GM23338 (cell line): ENCODE data around the gene TBC1D9.
"Not testable (repeated sequence)": the region's sequence is repeated elsewhere in the genome, so short reads cannot be mapped to it uniquely, and the experiment has no call there.

Experiments
- EZH2 ChIP-seq: fragments of 200-600 bp; sonication (generic); IDR thresholded peaks from one replicate; pipeline ENCODE4 v1.8.0; 2017; ENCODE audit warnings: antibody characterized with exemption, mild to moderate bottlenecking, low read depth; ENCODE audit not compliant: unreplicated experiment
- EZH2phosphoT487 ChIP-seq: fragments of 200-600 bp; sonication (generic); IDR thresholded peaks from one replicate; pipeline ENCODE4 v1.8.1; 2018; ENCODE audit warnings: antibody characterized with exemption; ENCODE audit not compliant: unreplicated experiment
- JUNB ChIP-seq: IDR thresholded peaks from one replicate; pipeline ENCODE4 v1.6.1; 2016; ENCODE audit warnings: antibody characterized with exemption; ENCODE audit not compliant: unreplicated experiment
- NANOG ChIP-seq: IDR thresholded peaks from 2 replicates; pipeline ENCODE4 v1.6.1; 2016; ENCODE audit warnings: antibody characterized with exemption, borderline replicate concordance
- POLR2AphosphoS5 ChIP-seq: IDR thresholded peaks from 2 replicates; pipeline ENCODE4 v1.6.1; 2016; ENCODE audit warnings: antibody characterized with exemption, low read depth
- TF ChIP-seq, protein P1 (sequence below), 2 experiments: fragments of 200-600 bp in 1 of 2; sonication (generic) in 1 of 2; conservative IDR thresholded peaks; 2 replicates each; pipeline versions ENCODE4 v1.5.1 to v1.6.1; 2016 to 2017; ENCODE audit warnings: antibody characterized with exemption in 2 of 2, low read depth in 2 of 2, mild to moderate bottlenecking in 2 of 2, moderate library complexity in 1 of 2
- TF ChIP-seq, protein P2 (sequence below): IDR thresholded peaks from one replicate; pipeline ENCODE4 v1.6.1; 2018; ENCODE audit warnings: antibody characterized with exemption; ENCODE audit not compliant: unreplicated experiment

DNA sequence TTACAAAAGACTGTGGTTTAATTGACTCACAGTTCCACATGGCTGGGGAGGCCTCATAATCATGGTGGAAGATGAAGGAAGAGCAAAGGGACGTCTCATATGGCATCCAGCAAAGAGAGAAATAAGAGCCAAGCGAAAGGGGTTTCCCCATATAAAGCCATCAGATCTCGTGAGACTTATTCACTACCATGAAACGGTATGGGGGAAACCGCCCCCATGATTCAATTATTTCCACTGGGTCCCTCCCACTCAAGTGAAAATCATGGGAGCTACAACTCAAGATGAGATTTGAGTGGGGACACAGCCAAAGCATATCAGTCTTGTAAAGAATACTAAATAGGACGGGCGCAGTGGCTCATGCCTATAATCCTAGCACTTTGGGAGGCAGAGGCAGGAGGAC, 9.6 kb downstream of the TBC1D9 start:
- not testable (repeated sequence) for TF ChIP-seq POLR2AphosphoS5, NANOG, EZH2, JUNB, EZH2phosphoT487
- TF ChIP-seq, protein P1, sequence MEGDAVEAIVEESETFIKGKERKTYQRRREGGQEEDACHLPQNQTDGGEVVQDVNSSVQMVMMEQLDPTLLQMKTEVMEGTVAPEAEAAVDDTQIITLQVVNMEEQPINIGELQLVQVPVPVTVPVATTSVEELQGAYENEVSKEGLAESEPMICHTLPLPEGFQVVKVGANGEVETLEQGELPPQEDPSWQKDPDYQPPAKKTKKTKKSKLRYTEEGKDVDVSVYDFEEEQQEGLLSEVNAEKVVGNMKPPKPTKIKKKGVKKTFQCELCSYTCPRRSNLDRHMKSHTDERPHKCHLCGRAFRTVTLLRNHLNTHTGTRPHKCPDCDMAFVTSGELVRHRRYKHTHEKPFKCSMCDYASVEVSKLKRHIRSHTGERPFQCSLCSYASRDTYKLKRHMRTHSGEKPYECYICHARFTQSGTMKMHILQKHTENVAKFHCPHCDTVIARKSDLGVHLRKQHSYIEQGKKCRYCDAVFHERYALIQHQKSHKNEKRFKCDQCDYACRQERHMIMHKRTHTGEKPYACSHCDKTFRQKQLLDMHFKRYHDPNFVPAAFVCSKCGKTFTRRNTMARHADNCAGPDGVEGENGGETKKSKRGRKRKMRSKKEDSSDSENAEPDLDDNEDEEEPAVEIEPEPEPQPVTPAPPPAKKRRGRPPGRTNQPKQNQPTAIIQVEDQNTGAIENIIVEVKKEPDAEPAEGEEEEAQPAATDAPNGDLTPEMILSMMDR (conservative IDR thresholded peaks at IDR 0.05; ENCODE audit: low read depth in 2 of 2): not testable (repeated sequence)
- TF ChIP-seq, protein P2, sequence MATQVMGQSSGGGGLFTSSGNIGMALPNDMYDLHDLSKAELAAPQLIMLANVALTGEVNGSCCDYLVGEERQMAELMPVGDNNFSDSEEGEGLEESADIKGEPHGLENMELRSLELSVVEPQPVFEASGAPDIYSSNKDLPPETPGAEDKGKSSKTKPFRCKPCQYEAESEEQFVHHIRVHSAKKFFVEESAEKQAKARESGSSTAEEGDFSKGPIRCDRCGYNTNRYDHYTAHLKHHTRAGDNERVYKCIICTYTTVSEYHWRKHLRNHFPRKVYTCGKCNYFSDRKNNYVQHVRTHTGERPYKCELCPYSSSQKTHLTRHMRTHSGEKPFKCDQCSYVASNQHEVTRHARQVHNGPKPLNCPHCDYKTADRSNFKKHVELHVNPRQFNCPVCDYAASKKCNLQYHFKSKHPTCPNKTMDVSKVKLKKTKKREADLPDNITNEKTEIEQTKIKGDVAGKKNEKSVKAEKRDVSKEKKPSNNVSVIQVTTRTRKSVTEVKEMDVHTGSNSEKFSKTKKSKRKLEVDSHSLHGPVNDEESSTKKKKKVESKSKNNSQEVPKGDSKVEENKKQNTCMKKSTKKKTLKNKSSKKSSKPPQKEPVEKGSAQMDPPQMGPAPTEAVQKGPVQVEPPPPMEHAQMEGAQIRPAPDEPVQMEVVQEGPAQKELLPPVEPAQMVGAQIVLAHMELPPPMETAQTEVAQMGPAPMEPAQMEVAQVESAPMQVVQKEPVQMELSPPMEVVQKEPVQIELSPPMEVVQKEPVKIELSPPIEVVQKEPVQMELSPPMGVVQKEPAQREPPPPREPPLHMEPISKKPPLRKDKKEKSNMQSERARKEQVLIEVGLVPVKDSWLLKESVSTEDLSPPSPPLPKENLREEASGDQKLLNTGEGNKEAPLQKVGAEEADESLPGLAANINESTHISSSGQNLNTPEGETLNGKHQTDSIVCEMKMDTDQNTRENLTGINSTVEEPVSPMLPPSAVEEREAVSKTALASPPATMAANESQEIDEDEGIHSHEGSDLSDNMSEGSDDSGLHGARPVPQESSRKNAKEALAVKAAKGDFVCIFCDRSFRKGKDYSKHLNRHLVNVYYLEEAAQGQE: not testable (repeated sequence)
